Heart right ventricle (tissue), 16 donors: ENCODE data around the gene RNF213. TPM values are rescaled to one million over a fixed set of nuclear protein-coding genes. Genes with fewer than 3 reads are reported as not detected.

Experiments
- ATAC-seq, 8 donors: fragments of 200-7000 bp; cut with Tn5 transposase; one replicate each; pipeline ENCODE4 v1.9.1; 2020; ENCODE audit warnings: mild to moderate bottlenecking in 8 of 8, moderate library complexity in 8 of 8, moderate number of reproducible peaks in 1 of 8
- DNase-seq, 2 donors: peaks; one replicate each; pipeline ENCODE4 v3.0.0-alpha.2; 2020
- H3K27ac ChIP-seq, 10 donors: fragments of 200-600 bp; sonication (generic) in 2 of 10; one replicate each; pipeline versions ENCODE4 v1.5.0 to v1.8.0; 2020 to 2022; ENCODE audit warnings: mild to moderate bottlenecking in 3 of 10
- H3K27me3 ChIP-seq, 7 donors: fragments of 200-600 bp; one replicate each; pipeline ENCODE4 v1.8.0; 2021 to 2022; ENCODE audit warnings: mild to moderate bottlenecking in 2 of 7
- H3K36me3 ChIP-seq, 9 donors: fragments of 200-600 bp; sonication (generic) in 1 of 9; one replicate each; pipeline versions ENCODE4 v1.5.0 to v1.8.0; 2020 to 2022; ENCODE audit warnings: mild to moderate bottlenecking in 2 of 9
- H3K4me1 ChIP-seq, 9 donors: fragments of 200-600 bp; sonication (generic) in 1 of 9; one replicate each; pipeline versions ENCODE4 v1.5.0 to v1.8.0; 2020 to 2022; ENCODE audit warnings: mild to moderate bottlenecking in 4 of 9
- H3K4me3 ChIP-seq, 10 donors: fragments of 200-600 bp; sonication (generic) in 2 of 10; one replicate each; pipeline versions ENCODE4 v1.5.0 to v1.8.0; 2020 to 2022; ENCODE audit warnings: mild to moderate bottlenecking in 7 of 10, moderate library complexity in 2 of 10
- H3K9me3 ChIP-seq, 11 donors: fragments of 200-600 bp in 10 of 11; sonication (generic) in 2 of 11; one replicate each; pipeline versions ENCODE4 v1.5.0 to v1.8.0; 2013 to 2022; ENCODE audit warnings: mild to moderate bottlenecking in 2 of 11, control low read depth in 1 of 11, moderate library complexity in 1 of 11
- CTCF ChIP-seq, 9 donors: fragments of 200-600 bp; sonication (generic) in 2 of 9; IDR thresholded peaks; one replicate each; pipeline versions ENCODE4 v1.5.0 to v1.8.0; 2021 to 2022; ENCODE audit warnings: antibody characterized with exemption in 9 of 9, mild to moderate bottlenecking in 5 of 9, moderate library complexity in 1 of 9
- WGBS, 2 donors: extraction: QIAGEN DNeasy Blood & Tissue Kit; methylation state at CpG; one replicate each; pipeline ENCODE4 v1.1.7; 2013; ENCODE audit warnings: inconsistent platforms in 1 of 2; 5-methylcytosine and 5-hydroxymethylcytosine counted together
- intact Hi-C, 10 donors: fragments of 100-400 bp; cut with DNase I; formaldehyde crosslinking; loops; one replicate each; pipeline versions ENCODE4 v1.11.1 to v1.14.2; 2022
- polyA plus RNA-seq, 2 donors: library from polyadenylated mRNA; stranded (reverse); fragments of 200-250 nt; gene quantifications; one replicate each; pipeline ENCODE4 v1.2.3, GENCODE V29; 2013
- total RNA-seq, 10 donors: library from RNA; stranded (reverse); fragmentation: NEBNext Ultra II Directional in 3 of 10; extraction: Animal tissue kit (Norgen Biotek cat#: 25700) in 3 of 10; gene quantifications; one replicate each; pipeline versions ENCODE4 v1.2.1 to v1.2.4, GENCODE V29; 2021 to 2023
- donor health status: Arrhythmogenic right ventricular cardiomyopathy.
- donor health status: ischemic (EF 13 %, LVEDD 7.1; RV severe dilation, severe dysfunction).
- donor health status: healthy with polysubstance abuse.
- donor health status: DM: no; HTN: yes; CAD: no.
- donor health status: DM: no; HTN: no; CAD: no.
- donor health status: ischemic (EF 25% LVEDD 6.9; RV normal size, moderate dysfunction).
- donor health status: ischemic (EF 25% LVEDD 5.7; RV mildly dilated, moderate dysfunction).
- donor health status: healthy.
- donor health status: DM: yes; HTN: yes; CAD: no.
- donor health status: Ischemic cardiomyopathy.
- donor health status: ischemic (EF 35%, LVEDD 5.7; RV mildly dilated, moderate dysfunction).
- donor health status: nonischemic (EF 11% LVEDD 7.7; RV severe dilation, severe dysfunction).
- donor health status: DM: yes; HTN: yes; CAD: no.
- donor health status: PGD.
- donor health status: ischemic (EF 29% LVEDD 5.4; RV normal size, mild dysfunction).
- donor health status: nonischemic (EF 23%, LVEDD 6.1; RV moderate dilation, normal function).

RNF213 gene
- total and polyA plus RNA-seq, 12 donors = 13.1 to 97.0 (median 31.7) TPM

DNA sequence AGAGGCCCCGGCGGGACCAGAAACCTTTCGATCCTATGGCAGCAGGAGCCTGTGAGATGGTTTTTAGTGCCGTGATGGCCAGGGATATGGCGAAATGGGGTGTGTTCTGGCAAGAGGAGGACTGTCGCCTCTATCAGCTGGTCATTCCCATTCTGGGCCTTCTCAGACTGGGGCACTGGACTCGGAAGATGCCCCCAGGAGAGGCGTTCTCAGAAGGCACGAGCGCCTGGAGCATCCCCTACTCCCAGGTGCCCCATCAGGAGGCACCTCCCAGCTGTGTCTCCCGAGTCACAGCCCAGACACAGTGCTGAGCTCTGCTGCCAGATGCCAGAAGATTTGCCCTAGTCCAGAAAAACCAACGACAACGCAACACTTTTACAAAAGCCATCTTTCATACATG lies 99.7 kb downstream of the RNF213 start:
- ATAC-seq (no peak), DNase-seq (no peak)
- no peak for TF ChIP-seq CTCF (IDR thresholded peaks at IDR 0.05)
- intact Hi-C loops = no loop called here
- Histone ChIP-seq H3K27me3 (no peaks in the 10 kb centered on the region), H3K9me3 (no peaks in the 10 kb centered on the region), H3K4me3 (no peak overlapping the region), H3K27ac (no peak overlapping the region), H3K4me1 (peaks cover 0 to 21% (median 5%) of the 10 kb centered on the region in 9 donors), H3K36me3 (peaks cover 7 to 98% (median 65%) of the 10 kb centered on the region in 9 donors)
- 96% methylated on average over 13 of the region's 13 CpGs for WGBS, 2 donors

- Histone ChIP-seq H3K9me3 (no peaks in the 10 kb centered on the region), H3K36me3 (peaks cover 7 to 100% (median 72%) of the 10 kb centered on the region in 9 donors), H3K27ac (peak overlapping the region in 1 of 10 donors; percentile 47), H3K4me3 (no peak overlapping the region), H3K4me1 (peaks cover 0 to 21% (median 5%) of the 10 kb centered on the region in 9 donors), H3K27me3 (no peaks in the 10 kb centered on the region)
- peak in 8 of 9 donors; percentile 6 to 37 (median 24) for TF ChIP-seq CTCF (IDR thresholded peaks at IDR 0.05)
- intact Hi-C loops = no loop called here
- 93 to 95% methylated on average over 18 of the region's 18 CpGs for WGBS, 2 donors
- DNase-seq = no peak
- no peak for ATAC-seq
Observed at GRCh38 chr17:80361495-80362220, 101.0 kb downstream of the RNF213 start.

DNA sequence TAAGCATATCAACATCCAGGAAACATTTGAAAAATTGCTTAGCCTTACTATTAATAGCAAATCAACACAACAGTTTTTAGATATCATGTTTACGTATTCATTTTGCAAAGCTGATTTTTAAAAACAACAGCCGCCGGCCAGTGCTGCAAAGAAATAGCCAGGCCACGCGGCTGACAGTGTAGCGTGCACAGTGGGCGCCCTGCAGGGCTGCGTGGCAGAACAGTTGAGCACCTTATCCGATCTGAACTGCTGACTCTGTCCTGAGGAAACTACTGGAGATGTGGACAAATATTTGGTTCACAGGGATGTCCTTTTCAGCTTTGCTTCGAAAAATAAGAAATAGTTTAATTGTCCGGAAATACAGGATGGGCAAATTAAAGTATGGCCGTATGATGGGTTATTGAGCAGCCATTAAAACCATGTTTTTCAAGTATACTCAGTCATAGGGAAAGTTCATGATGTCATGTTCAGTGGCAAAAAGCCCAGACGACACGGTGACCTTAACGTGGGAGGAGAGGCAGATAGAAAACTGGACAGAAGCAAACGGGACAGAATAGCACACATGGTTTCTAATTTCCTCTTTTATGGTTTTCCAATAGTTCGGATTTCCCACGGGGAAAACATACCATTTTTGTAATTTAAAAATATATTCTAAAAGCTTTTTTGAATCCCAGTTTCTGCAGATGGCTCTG lies 101.9 kb downstream of the RNF213 start:
- DNase-seq = peak in 1 of 2 donors; percentile 76
- Histone ChIP-seq H3K27ac (peak overlapping the region in 6 of 10 donors; percentile 25 to 61 (median 38)), H3K27me3 (no peaks in the 10 kb centered on the region), H3K4me1 (peaks cover 0 to 21% (median 5%) of the 10 kb centered on the region in 9 donors), H3K4me3 (peak overlapping the region in 2 of 10 donors; percentile 23 to 27), H3K9me3 (no peaks in the 10 kb centered on the region), H3K36me3 (peaks cover 9 to 100% (median 72%) of the 10 kb centered on the region in 9 donors)
- intact Hi-C loops = no loop called here
- peak in 7 of 8 donors; percentile 66 to 81 (median 74) for ATAC-seq
- no peak for TF ChIP-seq CTCF (IDR thresholded peaks at IDR 0.05)
- WGBS, 2 donors = 56 to 61% methylated on average over 18 of the region's 18 CpGs

GRCh38 chr17:80363120-80363515 lies 102.5 kb downstream of the RNF213 start:
- no peaks in the 10 kb centered on the region for H3K27me3 ChIP-seq
- 77 to 87% methylated on average over 12 of the region's 12 CpGs for WGBS, 2 donors
- peaks cover 9 to 100% (median 72%) of the 10 kb centered on the region in 9 donors for H3K36me3 ChIP-seq
- DNase-seq = no peak
- H3K4me3 ChIP-seq = peak overlapping the region in 2 of 10 donors; percentile 23 to 27
- no peaks in the 10 kb centered on the region for H3K9me3 ChIP-seq
- H3K4me1 ChIP-seq = peaks cover 0 to 21% (median 5%) of the 10 kb centered on the region in 9 donors
- intact Hi-C loops = no loop called here
- H3K27ac ChIP-seq = peak overlapping the region in 5 of 10 donors; percentile 34 to 61 (median 40)
- ATAC-seq = peak in 7 of 8 donors; percentile 11 to 44 (median 34)
- TF ChIP-seq CTCF (IDR thresholded peaks at IDR 0.05) = no peak
